ENCODE results near the gene YIPF2. TPM values are rescaled to one million over a fixed set of nuclear protein-coding genes. Genes with fewer than 3 reads are reported as not detected.

The YIPF2 gene
- total and polyA plus RNA-seq, 4 donors = 31.5 to 54.2 (median 38.2) TPM

DNA sequence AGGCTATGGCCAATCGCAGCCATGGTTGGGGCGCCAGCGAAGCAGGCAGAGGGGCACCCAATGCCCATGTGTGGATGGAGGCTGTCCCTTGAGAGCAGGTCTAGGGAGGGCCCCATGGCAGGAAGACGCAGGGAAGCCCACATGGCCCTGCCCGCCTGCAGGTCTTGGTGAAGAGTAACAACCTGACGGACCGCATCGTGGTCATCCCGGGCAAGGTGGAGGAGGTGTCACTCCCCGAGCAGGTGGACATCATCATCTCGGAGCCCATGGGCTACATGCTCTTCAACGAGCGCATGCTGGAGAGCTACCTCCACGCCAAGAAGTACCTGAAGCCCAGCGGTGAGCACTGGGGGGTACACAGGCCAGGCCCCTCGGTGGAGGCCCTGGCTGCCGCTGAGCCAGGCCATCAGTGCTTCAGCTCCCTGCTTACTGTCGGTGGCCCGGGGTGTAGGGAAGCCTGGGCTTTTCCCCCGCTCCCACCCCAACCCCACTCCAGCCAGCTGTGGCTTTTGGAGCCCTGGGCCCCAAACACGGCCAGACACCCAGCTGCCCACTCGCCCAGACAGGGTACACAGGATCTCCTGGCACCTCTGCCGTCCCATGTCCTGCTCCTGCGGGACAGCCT lies 14.6 kb downstream of the YIPF2 start:
- no peak for DNase-seq (ENCODE audit: low read depth in 4 of 6, low spot score in 6 of 6)
- 95% methylated on average over 20 of the region's 24 CpGs for WGBS (ENCODE audit: insufficient coverage)
- Histone ChIP-seq H3K27ac (ENCODE audit: low read depth, low read length) (no peak overlapping the region), H3K9me3 (ENCODE audit: control insufficient read depth, insufficient read depth, low read length) (no peaks in the 10 kb centered on the region), H3K4me1 (ENCODE audit: control insufficient read depth, insufficient read depth, low read length) (no peaks in the 10 kb centered on the region), H3K36me3 (ENCODE audit: control insufficient read depth, insufficient read depth, low read length) (peaks cover 94% of the 10 kb centered on the region), H3K4me3 (ENCODE audit: low read depth, low read length) (no peak overlapping the region), H3K27me3 (ENCODE audit: control insufficient read depth, insufficient read depth, low read length) (no peaks in the 10 kb centered on the region)

DNA sequence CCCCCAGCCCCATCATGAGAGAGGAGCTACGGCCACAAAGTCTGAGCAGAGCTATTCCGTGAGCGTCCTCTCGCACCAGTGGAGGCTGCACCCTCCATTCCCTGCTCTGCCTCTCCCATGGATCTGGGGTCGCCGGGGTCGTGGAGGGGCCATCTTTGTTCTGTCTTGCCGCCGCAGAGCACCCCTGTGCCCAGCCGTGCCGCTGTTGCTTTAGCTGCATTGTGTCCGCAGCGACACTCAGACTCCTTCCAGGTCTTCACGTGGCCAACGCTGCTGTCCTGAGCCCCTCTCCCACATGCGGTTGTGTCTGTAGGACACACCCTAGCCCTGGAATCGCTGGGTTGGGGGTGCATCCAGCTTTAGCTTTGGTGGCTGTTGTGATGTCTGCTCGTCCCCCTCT lies 15.8 kb downstream of the YIPF2 start:
- H3K27ac ChIP-seq (ENCODE audit: low read depth, low read length) = no peak overlapping the region
- no peak overlapping the region for H3K4me3 ChIP-seq (ENCODE audit: low read depth, low read length)
- H3K4me1 ChIP-seq (ENCODE audit: control insufficient read depth, insufficient read depth, low read length) = no peaks in the 10 kb centered on the region
- WGBS (ENCODE audit: insufficient coverage) = 95% methylated on average over 18 of the region's 18 CpGs
- H3K27me3 ChIP-seq (ENCODE audit: control insufficient read depth, insufficient read depth, low read length) = no peaks in the 10 kb centered on the region
- peaks cover 94% of the 10 kb centered on the region for H3K36me3 ChIP-seq (ENCODE audit: control insufficient read depth, insufficient read depth, low read length)
- H3K9me3 ChIP-seq (ENCODE audit: control insufficient read depth, insufficient read depth, low read length) = no peaks in the 10 kb centered on the region
- no peak for DNase-seq (ENCODE audit: low read depth in 4 of 6, low spot score in 6 of 6)

DNA sequence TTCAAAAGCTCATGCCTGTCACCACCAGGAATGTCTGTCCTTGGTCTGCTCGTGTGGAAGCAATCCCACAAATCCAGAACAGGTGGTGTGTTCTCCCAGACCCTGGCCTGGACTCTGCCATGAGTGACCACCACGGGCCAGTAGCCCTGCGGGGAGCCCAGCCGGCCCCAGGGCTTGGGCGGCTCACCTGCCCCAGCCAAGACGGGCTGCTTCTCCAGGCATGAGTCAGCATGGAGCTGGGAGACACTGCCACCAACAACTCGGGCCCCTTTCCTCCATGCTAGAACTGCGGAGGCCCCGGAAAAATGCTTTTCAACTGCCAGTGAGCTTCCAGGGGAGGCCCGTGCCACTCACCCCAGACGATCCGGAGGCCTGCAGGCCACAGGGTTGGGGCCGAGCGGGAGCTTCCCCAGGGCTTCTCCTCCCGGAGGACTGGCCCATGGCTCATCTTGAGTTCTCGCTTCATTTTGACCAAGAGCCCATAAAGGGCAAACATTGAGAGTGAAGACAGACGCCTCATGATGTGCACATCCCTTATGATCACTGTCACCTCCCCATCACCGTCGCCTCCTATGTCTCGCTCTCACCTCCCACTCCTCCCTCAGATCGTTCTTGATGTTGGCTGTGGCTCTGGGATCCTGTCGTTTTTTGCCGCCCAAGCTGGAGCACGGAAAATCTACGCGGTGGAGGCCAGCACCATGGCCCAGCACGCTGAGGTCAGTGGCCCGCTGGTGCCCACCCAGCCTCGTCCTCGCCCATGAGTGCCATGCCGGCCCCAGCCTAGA lies 16.7 kb downstream of the YIPF2 start:
- no peak for DNase-seq (ENCODE audit: low read depth in 4 of 6, low spot score in 6 of 6)
- 94% methylated on average over 31 of the region's 31 CpGs for WGBS (ENCODE audit: insufficient coverage)

DNA sequence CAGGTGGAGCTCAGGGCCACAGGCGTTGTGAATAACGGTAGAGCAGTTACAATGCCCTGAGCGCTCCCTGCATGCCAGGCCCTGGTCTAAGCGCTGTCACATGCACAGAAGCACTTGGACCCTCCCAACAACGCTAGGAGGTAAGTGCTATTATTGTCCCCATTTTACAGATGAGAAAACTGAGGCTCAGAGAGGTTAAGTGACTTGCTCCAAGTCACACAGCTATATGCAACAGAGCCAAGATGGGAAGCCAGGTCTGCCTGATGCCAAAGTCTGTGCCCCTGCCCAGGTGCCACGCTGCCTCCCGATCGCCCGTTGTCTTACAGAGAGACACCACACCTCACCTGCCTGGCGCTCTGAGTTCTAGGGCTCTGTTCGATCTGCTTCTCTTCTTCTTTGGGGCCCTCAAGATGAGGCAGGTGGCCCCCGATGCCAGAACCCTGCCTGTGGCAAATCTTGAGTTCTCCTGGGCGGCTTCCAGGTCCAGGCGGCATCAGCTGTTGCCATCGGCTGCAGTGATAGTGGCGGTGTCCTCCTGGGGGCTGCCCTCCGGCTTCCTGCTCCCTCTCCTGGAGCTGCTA lies 20.0 kb downstream of the YIPF2 start:
- Histone ChIP-seq H3K36me3 (ENCODE audit: control insufficient read depth, insufficient read depth, low read length) (peaks cover 82% of the 10 kb centered on the region), H3K27me3 (ENCODE audit: control insufficient read depth, insufficient read depth, low read length) (no peaks in the 10 kb centered on the region), H3K4me1 (ENCODE audit: control insufficient read depth, insufficient read depth, low read length) (no peaks in the 10 kb centered on the region), H3K9me3 (ENCODE audit: control insufficient read depth, insufficient read depth, low read length) (no peaks in the 10 kb centered on the region), H3K4me3 (ENCODE audit: low read depth, low read length) (no peak overlapping the region), H3K27ac (ENCODE audit: low read depth, low read length) (no peak overlapping the region)
- DNase-seq (ENCODE audit: low read depth in 4 of 6, low spot score in 6 of 6) = no peak
- 97% methylated on average over 15 of the region's 17 CpGs for WGBS (ENCODE audit: insufficient coverage)

More for the DNA sequence above, 16.7 kb downstream of the YIPF2 start:
- Histone ChIP-seq H3K27me3 (ENCODE audit: control insufficient read depth, insufficient read depth, low read length) (no peaks in the 10 kb centered on the region), H3K9me3 (ENCODE audit: control insufficient read depth, insufficient read depth, low read length) (no peaks in the 10 kb centered on the region), H3K4me3 (ENCODE audit: low read depth, low read length) (no peak overlapping the region), H3K4me1 (ENCODE audit: control insufficient read depth, insufficient read depth, low read length) (no peaks in the 10 kb centered on the region), H3K36me3 (ENCODE audit: control insufficient read depth, insufficient read depth, low read length) (peaks cover 94% of the 10 kb centered on the region), H3K27ac (ENCODE audit: low read depth, low read length) (no peak overlapping the region)

DNA sequence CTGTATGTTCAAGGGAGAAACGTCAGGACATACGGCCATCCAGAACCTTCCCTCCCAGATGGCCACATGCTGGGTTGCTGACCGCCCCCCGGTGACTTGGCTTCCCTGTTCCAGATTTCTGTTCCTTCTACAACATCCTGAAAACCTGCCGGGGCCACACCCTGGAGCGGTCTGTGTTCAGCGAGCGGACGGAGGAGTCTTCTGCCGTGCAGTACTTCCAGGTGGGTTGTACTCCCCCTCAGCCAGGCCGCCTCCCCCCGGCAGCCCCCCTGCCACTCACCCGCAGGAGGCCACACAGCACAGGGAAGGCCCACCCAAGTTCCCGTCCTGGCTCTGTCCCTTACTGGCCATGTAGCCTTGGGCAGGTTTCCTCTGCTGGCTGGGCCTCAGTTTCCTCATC lies 20.5 kb downstream of the YIPF2 start:
- 94% methylated on average over 14 of the region's 14 CpGs for WGBS (ENCODE audit: insufficient coverage)
- no peak for DNase-seq (ENCODE audit: low read depth in 4 of 6, low spot score in 6 of 6)
- H3K27ac ChIP-seq (ENCODE audit: low read depth, low read length) = no peak overlapping the region
- no peaks in the 10 kb centered on the region for H3K4me1 ChIP-seq (ENCODE audit: control insufficient read depth, insufficient read depth, low read length)
- no peak overlapping the region for H3K4me3 ChIP-seq (ENCODE audit: low read depth, low read length)
- H3K27me3 ChIP-seq (ENCODE audit: control insufficient read depth, insufficient read depth, low read length) = no peaks in the 10 kb centered on the region
- no peaks in the 10 kb centered on the region for H3K9me3 ChIP-seq (ENCODE audit: control insufficient read depth, insufficient read depth, low read length)
- H3K36me3 ChIP-seq (ENCODE audit: control insufficient read depth, insufficient read depth, low read length) = peaks cover 77% of the 10 kb centered on the region

DNA sequence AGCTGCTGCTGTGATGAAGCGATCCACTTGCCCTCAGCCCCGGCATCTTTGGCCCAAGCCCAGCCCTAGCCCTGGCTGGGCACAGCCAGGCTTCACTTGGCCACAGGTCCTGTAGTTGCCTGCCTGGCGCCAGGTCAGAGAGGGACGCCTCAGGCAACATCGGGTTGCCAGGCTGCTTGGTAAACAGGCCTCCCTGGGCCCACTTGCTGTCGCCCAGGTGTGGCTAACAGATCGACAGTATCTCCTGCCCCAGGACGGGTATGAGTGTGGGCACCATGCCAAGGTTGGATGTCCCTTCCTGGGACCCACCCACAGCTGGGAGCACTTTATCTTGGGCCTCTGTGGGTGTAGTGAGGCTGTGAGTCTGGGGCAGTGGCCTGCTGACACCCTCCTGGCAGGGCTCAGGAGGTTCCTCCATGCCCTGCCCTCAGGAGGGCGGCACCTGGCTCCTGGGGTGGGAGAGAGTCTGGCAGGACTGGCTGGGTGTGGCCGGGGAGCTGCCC lies 29.2 kb downstream of the YIPF2 start:
- no peak overlapping the region for H3K27ac ChIP-seq (ENCODE audit: low read depth, low read length)
- peaks cover 3% of the 10 kb centered on the region for H3K9me3 ChIP-seq (ENCODE audit: control insufficient read depth, insufficient read depth, low read length)
- H3K27me3 ChIP-seq (ENCODE audit: control insufficient read depth, insufficient read depth, low read length) = no peaks in the 10 kb centered on the region
- peaks cover 49% of the 10 kb centered on the region for H3K4me1 ChIP-seq (ENCODE audit: control insufficient read depth, insufficient read depth, low read length)
- H3K4me3 ChIP-seq (ENCODE audit: low read depth, low read length) = no peak overlapping the region
- DNase-seq (ENCODE audit: low read depth in 4 of 6, low spot score in 6 of 6) = peak in 1 of 6 donors; percentile 55
- H3K36me3 ChIP-seq (ENCODE audit: control insufficient read depth, insufficient read depth, low read length) = peaks cover 19% of the 10 kb centered on the region
- 44% methylated on average over 9 of the region's 10 CpGs for WGBS (ENCODE audit: insufficient coverage)

- H3K9me3 ChIP-seq (ENCODE audit: control insufficient read depth, insufficient read depth, low read length) = peaks cover 3% of the 10 kb centered on the region
- no peak for DNase-seq (ENCODE audit: low read depth in 4 of 6, low spot score in 6 of 6)
- H3K27me3 ChIP-seq (ENCODE audit: control insufficient read depth, insufficient read depth, low read length) = no peaks in the 10 kb centered on the region
- no peak overlapping the region for H3K27ac ChIP-seq (ENCODE audit: low read depth, low read length)
- 61% methylated on average over 9 of the region's 10 CpGs for WGBS (ENCODE audit: insufficient coverage)
- H3K36me3 ChIP-seq (ENCODE audit: control insufficient read depth, insufficient read depth, low read length) = peaks cover 16% of the 10 kb centered on the region
- H3K4me1 ChIP-seq (ENCODE audit: control insufficient read depth, insufficient read depth, low read length) = peaks cover 55% of the 10 kb centered on the region
- no peak overlapping the region for H3K4me3 ChIP-seq (ENCODE audit: low read depth, low read length)
These were observed 29.8 kb downstream of the YIPF2 start for GRCh38 chr19:10898633-10899032.

GRCh38 chr19:10896851-10897526 lies 31.4 kb downstream of the YIPF2 start:
- no peaks in the 10 kb centered on the region for H3K9me3 ChIP-seq (ENCODE audit: control insufficient read depth, insufficient read depth, low read length)
- WGBS (ENCODE audit: insufficient coverage) = 56% methylated on average over 7 of the region's 7 CpGs
- peaks cover 14% of the 10 kb centered on the region for H3K36me3 ChIP-seq (ENCODE audit: control insufficient read depth, insufficient read depth, low read length)
- H3K27me3 ChIP-seq (ENCODE audit: control insufficient read depth, insufficient read depth, low read length) = no peaks in the 10 kb centered on the region
- DNase-seq (ENCODE audit: low read depth in 4 of 6, low spot score in 6 of 6) = no peak
- no peak overlapping the region for H3K4me3 ChIP-seq (ENCODE audit: low read depth, low read length)
- H3K27ac ChIP-seq (ENCODE audit: low read depth, low read length) = no peak overlapping the region
- peaks cover 63% of the 10 kb centered on the region for H3K4me1 ChIP-seq (ENCODE audit: control insufficient read depth, insufficient read depth, low read length)

- no peak overlapping the region for H3K27ac ChIP-seq (ENCODE audit: low read depth, low read length)
- 58% methylated on average over 5 of the region's 12 CpGs for WGBS (ENCODE audit: insufficient coverage)
- peaks cover 70% of the 10 kb centered on the region for H3K4me1 ChIP-seq (ENCODE audit: control insufficient read depth, insufficient read depth, low read length)
- H3K4me3 ChIP-seq (ENCODE audit: low read depth, low read length) = no peak overlapping the region
- H3K36me3 ChIP-seq (ENCODE audit: control insufficient read depth, insufficient read depth, low read length) = peaks cover 14% of the 10 kb centered on the region
- no peaks in the 10 kb centered on the region for H3K9me3 ChIP-seq (ENCODE audit: control insufficient read depth, insufficient read depth, low read length)
- H3K27me3 ChIP-seq (ENCODE audit: control insufficient read depth, insufficient read depth, low read length) = no peaks in the 10 kb centered on the region
- DNase-seq (ENCODE audit: low read depth in 4 of 6, low spot score in 6 of 6) = no peak
These were observed 32.5 kb downstream of the YIPF2 start for GRCh38 chr19:10895920-10896319.

Data from spinal cord (tissue), 10 donors.